Mononuclear cell (primary cell): ENCODE measurements around the gene SMIM3. TPM values are rescaled to one million over a fixed set of nuclear protein-coding genes. Genes with fewer than 3 reads are reported as not detected.

Experiments used
- H3K27me3 ChIP-seq: 2 replicates; pipeline ENCODE4 v1.6.0; 2011; ENCODE audit warnings: low read length, control low read depth; ENCODE audit not compliant: insufficient read depth
- H3K4me1 ChIP-seq: 2 replicates; pipeline ENCODE4 v1.5.1; 2011; ENCODE audit warnings: mild to moderate bottlenecking, low read length, control low read depth; ENCODE audit not compliant: insufficient read depth
- H3K4me3 ChIP-seq: 2 replicates; pipeline ENCODE4 v1.5.1; 2011; ENCODE audit warnings: mild to moderate bottlenecking, low read length, moderate library complexity
- H3K9me3 ChIP-seq: 2 replicates; pipeline ENCODE4 v1.5.1; 2011; ENCODE audit warnings: low read depth, mild to moderate bottlenecking, control low read depth, low read length
- total RNA-seq: library from RNA; depleted of rRNA; stranded (reverse); fragments of >200 nt; gene quantifications from one replicate; pipeline ENCODE4 v1.2.3, GENCODE V29; 2012

SMIM3 gene
- total RNA-seq, 1 donor, result 40.7 TPM

DNA sequence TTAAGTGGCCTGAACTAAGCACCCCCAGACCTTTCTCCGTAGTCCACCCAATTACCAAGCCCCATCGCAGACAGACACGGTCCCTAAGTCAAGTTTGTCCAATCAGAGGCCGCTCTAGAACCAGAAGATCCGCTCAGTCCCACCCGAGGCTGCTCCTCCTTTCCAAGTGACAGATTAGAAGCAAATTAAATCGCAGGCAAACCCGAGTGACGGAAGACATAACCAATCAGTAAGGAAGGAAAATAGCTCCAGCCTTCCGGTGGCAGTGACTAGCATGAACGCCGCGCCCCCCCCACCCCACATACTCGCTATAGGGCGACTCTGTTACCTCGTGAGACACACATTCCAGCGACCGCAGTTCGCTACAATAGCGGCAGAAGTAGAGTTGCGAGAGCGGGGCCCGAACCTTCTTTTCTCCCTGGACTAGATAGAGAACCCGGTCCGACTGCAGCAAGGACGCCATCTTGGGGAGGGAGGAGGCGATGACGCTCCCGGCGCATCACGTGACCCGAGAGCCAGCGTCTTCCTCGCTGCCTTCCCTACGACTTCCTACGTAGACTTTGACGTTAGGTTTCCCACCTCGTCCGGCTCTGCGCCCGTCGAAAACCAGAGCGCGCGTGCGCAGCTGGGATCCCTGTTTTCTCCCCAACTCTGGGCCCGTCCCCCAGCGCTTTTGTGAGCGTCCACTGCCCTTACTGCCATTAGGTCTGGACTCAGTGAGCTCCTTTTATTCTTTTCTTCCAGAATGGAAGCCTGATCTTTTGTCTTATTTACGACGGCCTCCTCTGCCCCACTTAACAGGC lies 19.8 kb upstream of the SMIM3 start, which contains the start of gene DCTN4:
Gene DCTN4 (minus strand): TSS at position 487 of the 803 bp plus-strand sequence. CDS start 24 bp downstream, at position 463.
- Histone ChIP-seq H3K4me3 (peak within 1 kb of the TSS; percentile 81), H3K9me3 (no peaks in the 10 kb centered on the region), H3K27me3 (no peaks in the 10 kb centered on the region), H3K4me1 (peaks cover 52% of the 10 kb centered on the region)

- Histone ChIP-seq H3K4me3 (peak overlapping the region; percentile 81), H3K4me1 (peaks cover 58% of the 10 kb centered on the region), H3K9me3 (no peaks in the 10 kb centered on the region), H3K27me3 (no peaks in the 10 kb centered on the region)
Measured at GRCh38 chr5:150759334-150759583, 19.3 kb upstream of the SMIM3 start.

DNA sequence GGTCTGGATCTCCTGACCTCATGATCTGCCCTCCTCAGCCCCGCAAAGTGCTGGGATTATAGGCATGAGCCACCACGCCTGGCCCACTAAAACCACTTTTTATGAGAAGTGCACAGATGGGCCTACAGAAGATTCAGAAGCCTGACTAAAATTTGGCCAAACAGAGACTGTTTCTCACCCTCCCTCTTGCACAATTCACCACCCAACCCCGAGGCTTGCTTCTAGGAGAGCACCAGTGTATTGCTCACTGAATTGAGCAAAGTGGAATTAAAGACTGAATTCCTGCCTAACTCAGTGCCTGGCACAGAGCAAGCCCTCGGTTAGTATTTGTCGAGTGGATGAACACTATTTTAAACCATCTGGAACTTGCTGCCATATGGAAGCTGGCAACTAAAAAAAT lies 16.3 kb upstream of the SMIM3 start:
- Histone ChIP-seq H3K27me3 (no peaks in the 10 kb centered on the region), H3K4me1 (peaks cover 82% of the 10 kb centered on the region)

GRCh38 chr5:150763023-150763769 lies 15.4 kb upstream of the SMIM3 start:
- Histone ChIP-seq H3K27me3 (no peaks in the 10 kb centered on the region), H3K9me3 (no peaks in the 10 kb centered on the region), H3K4me3 (no peak overlapping the region), H3K4me1 (peaks cover 74% of the 10 kb centered on the region)

More for the DNA sequence above, 16.3 kb upstream of the SMIM3 start:
- H3K9me3 ChIP-seq, result no peaks in the 10 kb centered on the region
- H3K4me3 ChIP-seq, result no peak overlapping the region

GRCh38 chr5:150764530-150764929 lies 14.0 kb upstream of the SMIM3 start:
- H3K4me1 ChIP-seq, result peaks cover 68% of the 10 kb centered on the region
- H3K9me3 ChIP-seq, result no peaks in the 10 kb centered on the region
- no peak overlapping the region for H3K4me3 ChIP-seq
- no peaks in the 10 kb centered on the region for H3K27me3 ChIP-seq

GRCh38 chr5:150765011-150765798 lies 13.4 kb upstream of the SMIM3 start:
- Histone ChIP-seq H3K4me1 (peaks cover 65% of the 10 kb centered on the region), H3K9me3 (no peaks in the 10 kb centered on the region), H3K4me3 (no peak overlapping the region), H3K27me3 (no peaks in the 10 kb centered on the region)

- Histone ChIP-seq H3K27me3 (no peaks in the 10 kb centered on the region), H3K4me1 (peaks cover 65% of the 10 kb centered on the region), H3K9me3 (no peaks in the 10 kb centered on the region), H3K4me3 (no peak overlapping the region)
Measured at GRCh38 chr5:150765799-150766169, 12.8 kb upstream of the SMIM3 start.

DNA sequence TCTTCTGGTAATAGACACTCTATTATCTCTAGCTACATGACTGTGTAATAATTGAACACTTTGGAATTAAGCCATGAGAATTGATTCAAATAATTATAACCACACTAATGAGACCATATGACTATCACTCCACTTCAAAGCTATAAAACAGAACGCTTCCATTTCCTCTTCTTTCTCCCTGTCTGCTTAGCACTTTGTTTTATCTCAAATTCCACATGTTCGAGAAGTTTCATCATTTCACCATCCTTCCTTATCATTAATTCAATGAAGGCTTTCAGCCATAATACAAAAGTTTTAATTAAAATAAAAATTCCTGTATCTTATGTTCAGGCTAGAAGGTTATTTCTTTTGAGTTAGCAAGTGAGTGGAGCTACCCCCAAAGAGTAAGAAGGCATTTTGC lies 12.3 kb upstream of the SMIM3 start:
- H3K4me1 ChIP-seq, result peaks cover 62% of the 10 kb centered on the region
- no peak overlapping the region for H3K4me3 ChIP-seq
- H3K9me3 ChIP-seq, result no peaks in the 10 kb centered on the region
- no peaks in the 10 kb centered on the region for H3K27me3 ChIP-seq

GRCh38 chr5:150771034-150771795 lies 7.3 kb upstream of the SMIM3 start:
- peaks cover 15% of the 10 kb centered on the region for H3K4me1 ChIP-seq
- H3K27me3 ChIP-seq, result no peaks in the 10 kb centered on the region
- H3K4me3 ChIP-seq, result no peak overlapping the region
- no peaks in the 10 kb centered on the region for H3K9me3 ChIP-seq

GRCh38 chr5:150774145-150774544 lies 4.4 kb upstream of the SMIM3 start:
- Histone ChIP-seq H3K27me3 (no peaks in the 10 kb centered on the region), H3K9me3 (no peaks in the 10 kb centered on the region), H3K4me1 (peaks cover 19% of the 10 kb centered on the region), H3K4me3 (no peak overlapping the region)

GRCh38 chr5:150777685-150778084 lies 872 bp upstream of the SMIM3 start:
- peaks cover 50% of the 10 kb centered on the region for H3K4me1 ChIP-seq
- H3K4me3 ChIP-seq, result no peak overlapping the region
- H3K9me3 ChIP-seq, result no peaks in the 10 kb centered on the region
- H3K27me3 ChIP-seq, result no peaks in the 10 kb centered on the region

DNA sequence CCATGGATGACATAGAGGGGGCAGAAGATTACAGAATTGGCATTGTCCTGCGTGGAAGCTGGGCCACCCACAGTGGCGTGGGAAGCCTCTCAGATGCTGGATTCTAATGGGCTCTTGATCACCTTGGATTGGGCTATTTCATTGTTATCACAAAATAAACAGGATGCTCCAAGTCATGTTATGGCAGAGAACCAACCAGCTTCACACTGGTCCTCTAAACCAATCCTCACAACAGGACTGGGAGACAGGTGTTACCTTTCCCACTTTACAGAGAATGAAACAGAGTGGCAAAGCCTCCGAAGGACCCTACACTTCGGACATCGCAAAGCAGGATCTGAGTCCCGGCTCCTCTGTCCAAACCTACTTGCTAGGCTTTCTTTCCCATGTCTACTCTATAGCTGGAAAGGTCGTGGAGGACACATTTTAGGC lies 455 bp upstream of the SMIM3 start:
- Histone ChIP-seq H3K4me3 (peak overlapping the region; percentile 78), H3K4me1 (peaks cover 54% of the 10 kb centered on the region), H3K9me3 (no peaks in the 10 kb centered on the region), H3K27me3 (no peaks in the 10 kb centered on the region)

DNA sequence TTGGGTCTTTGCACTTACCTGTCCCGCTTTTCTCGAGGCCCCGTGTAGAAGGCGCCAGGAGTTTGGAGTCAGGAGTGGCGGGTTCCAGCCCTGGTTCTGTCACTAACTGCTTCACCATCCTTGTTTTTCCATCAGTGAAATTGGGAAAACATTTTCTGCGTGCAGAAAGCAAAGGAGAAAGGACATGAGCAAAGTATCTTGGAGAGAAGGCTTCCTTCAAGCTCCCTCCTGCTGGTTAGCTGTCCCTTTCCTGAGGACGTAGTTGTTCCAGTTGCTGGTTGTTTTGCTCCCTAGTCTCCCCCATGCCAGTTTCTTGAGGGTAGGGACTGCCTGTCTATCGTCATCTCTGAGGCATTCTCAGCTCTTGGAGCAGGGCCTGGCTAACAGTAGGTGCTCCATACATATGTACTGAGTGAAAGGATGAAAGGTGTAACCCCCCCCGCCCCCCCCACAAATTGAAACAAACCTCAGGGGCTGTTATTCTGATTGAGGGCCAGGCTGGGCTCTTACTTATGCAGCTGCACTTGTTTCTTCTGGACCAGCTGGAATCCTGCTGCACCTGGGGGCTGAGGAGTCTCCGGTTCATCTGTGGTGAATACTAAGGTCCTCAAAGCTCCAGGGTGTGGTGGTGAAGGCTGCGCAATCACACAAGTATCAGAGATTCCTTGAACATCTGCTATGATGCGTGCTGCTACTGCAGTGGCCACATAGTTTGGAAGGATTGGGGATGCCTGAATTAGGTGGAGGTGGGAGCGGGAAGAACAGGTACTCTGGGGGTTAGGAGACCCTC lies 1.0 kb downstream of the SMIM3 start:
- no peaks in the 10 kb centered on the region for H3K27me3 ChIP-seq
- H3K4me1 ChIP-seq, result peaks cover 69% of the 10 kb centered on the region
- no peaks in the 10 kb centered on the region for H3K9me3 ChIP-seq
- peak overlapping the region; percentile 78 for H3K4me3 ChIP-seq

DNA sequence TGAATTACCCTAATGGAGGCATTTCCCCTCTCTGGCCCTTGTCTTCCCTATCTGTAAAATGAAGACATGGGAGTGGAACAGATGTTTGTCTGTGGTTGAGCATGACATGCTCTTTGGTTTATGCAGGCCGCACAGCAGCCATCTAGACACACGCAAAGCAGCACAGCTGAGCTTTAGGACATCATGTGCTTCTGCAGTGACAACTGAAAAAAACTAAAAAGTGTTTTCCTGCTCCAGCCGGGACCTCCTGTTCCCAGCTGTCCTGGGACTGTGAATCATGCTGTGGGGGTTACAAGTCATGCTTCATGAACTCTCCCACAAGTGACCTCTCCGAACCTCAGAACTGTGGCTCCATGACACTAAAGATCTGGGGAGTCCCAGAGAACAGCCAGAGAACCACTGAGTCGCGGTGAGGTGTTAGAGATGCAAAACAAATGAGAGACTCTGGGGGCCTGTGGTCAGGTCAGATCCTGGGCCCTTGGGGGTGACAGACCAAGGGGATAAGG lies 1.7 kb downstream of the SMIM3 start:
- peaks cover 71% of the 10 kb centered on the region for H3K4me1 ChIP-seq
- no peak overlapping the region for H3K4me3 ChIP-seq
- H3K27me3 ChIP-seq, result no peaks in the 10 kb centered on the region
- H3K9me3 ChIP-seq, result no peaks in the 10 kb centered on the region
